Neuronal stem cell (in vitro differentiated cells): ENCODE measurements around the gene GLRX5.

ENCODE experiments used
- DNase-seq: peaks from one replicate; pipeline ENCODE4 v3.0.0-alpha.2; 2013; ENCODE audit warnings: low spot score
- H2AFZ ChIP-seq: one replicate; pipeline ENCODE4 v1.6.1; 2013; ENCODE audit warnings: mild to moderate bottlenecking, low read length, inconsistent platforms
- H2AK5ac ChIP-seq: 2 replicates; pipeline ENCODE4 v1.6.1; 2013; ENCODE audit warnings: low read depth, mild to moderate bottlenecking, inconsistent platforms, low read length, moderate library complexity, mixed read lengths
- H2BK120ac ChIP-seq: 2 replicates; pipeline ENCODE4 v1.6.1; 2013; ENCODE audit warnings: low read depth, mild to moderate bottlenecking, inconsistent platforms, low read length, moderate library complexity, mixed read lengths
- H2BK12ac ChIP-seq: one replicate; pipeline ENCODE4 v1.6.1; 2013; ENCODE audit warnings: low read length, inconsistent platforms
- H2BK15ac ChIP-seq: 2 replicates; pipeline ENCODE4 v1.6.1; 2013; ENCODE audit warnings: mild to moderate bottlenecking, low read length, inconsistent platforms, mixed read lengths
- H2BK5ac ChIP-seq: one replicate; pipeline ENCODE4 v1.6.1; 2013; ENCODE audit warnings: inconsistent platforms, mild to moderate bottlenecking, low read length, moderate library complexity
- H3K14ac ChIP-seq: one replicate; pipeline ENCODE4 v1.6.1; 2013; ENCODE audit warnings: low read length, inconsistent platforms
- H3K18ac ChIP-seq: 2 replicates; pipeline ENCODE4 v1.6.1; 2013; ENCODE audit warnings: low read length, inconsistent platforms
- H3K23ac ChIP-seq: 2 replicates; pipeline ENCODE4 v1.6.1; 2013; ENCODE audit warnings: low read depth, mild to moderate bottlenecking, mixed read lengths, low read length, inconsistent platforms; ENCODE audit not compliant: poor library complexity
- H3K27ac ChIP-seq: replicated peaks from 3 replicates; pipeline ENCODE4 v1.5.1; 2013; ENCODE audit warnings: low read length, inconsistent platforms
- H3K27me3 ChIP-seq, 3 experiments: 2 replicates each; pipeline ENCODE4 v1.6.1; 2013; ENCODE audit warnings: low read length in 3 of 3, mild to moderate bottlenecking in 2 of 3, inconsistent platforms in 1 of 3, low read depth in 1 of 3, mixed read lengths in 1 of 3, moderate library complexity in 1 of 3; ENCODE audit not compliant: control insufficient read depth in 3 of 3, insufficient read depth in 3 of 3
- H3K36me3 ChIP-seq, 2 donors: replicated peaks in 1 of 2; 2 replicates each; pipeline ENCODE4 v1.6.1; 2013; ENCODE audit warnings: low read length in 2 of 2; ENCODE audit not compliant: control insufficient read depth in 2 of 2, insufficient read depth in 2 of 2
- H3K4ac ChIP-seq: 2 replicates; pipeline ENCODE4 v1.6.1; 2013; ENCODE audit warnings: inconsistent platforms, mild to moderate bottlenecking, low read length, moderate library complexity
- H3K4me1 ChIP-seq, 2 donors: 1 replicate in 1 of 2; 2 replicates in 1 of 2; pipeline ENCODE4 v1.6.1; 2013; ENCODE audit warnings: low read length in 2 of 2, low read depth in 1 of 2; ENCODE audit not compliant: control insufficient read depth in 2 of 2, insufficient read depth in 1 of 2
- H3K4me2 ChIP-seq: one replicate; pipeline ENCODE4 v1.6.1; 2013; ENCODE audit warnings: mild to moderate bottlenecking, low read length, inconsistent platforms; ENCODE audit not compliant: insufficient read depth, poor library complexity, severe bottlenecking
- H3K4me3 ChIP-seq, 2 donors: 2 replicates each; pipeline ENCODE4 v1.5.1; 2013; ENCODE audit warnings: low read length in 2 of 2, mild to moderate bottlenecking in 2 of 2, inconsistent platforms in 1 of 2, moderate library complexity in 1 of 2
- H3K79me1 ChIP-seq: one replicate; pipeline ENCODE4 v1.6.1; 2013; ENCODE audit warnings: low read depth, mild to moderate bottlenecking, inconsistent platforms, low read length, moderate library complexity
- H3K9ac ChIP-seq: one replicate; pipeline ENCODE4 v1.6.1; 2013; ENCODE audit warnings: mild to moderate bottlenecking, low read depth, low read length, inconsistent platforms; ENCODE audit not compliant: poor library complexity
- H3K9me3 ChIP-seq, 2 donors: replicated peaks in 1 of 2; 2 replicates each; pipeline versions ENCODE3 to v1.6.1; 2013; ENCODE audit warnings: low read length in 2 of 2, mild to moderate bottlenecking in 2 of 2, inconsistent platforms in 1 of 2, low read depth in 1 of 2, mixed read lengths in 1 of 2, moderate library complexity in 1 of 2; ENCODE audit not compliant: control insufficient read depth in 2 of 2, insufficient read depth in 1 of 2
- H4K8ac ChIP-seq: one replicate; pipeline ENCODE4 v1.6.1; 2013; ENCODE audit warnings: low read depth, mild to moderate bottlenecking, inconsistent platforms, low read length, moderate library complexity
- H4K91ac ChIP-seq: one replicate; pipeline ENCODE4 v1.6.1; 2013; ENCODE audit warnings: low read length, low read depth, mild to moderate bottlenecking, inconsistent platforms; ENCODE audit not compliant: poor library complexity
- WGBS, 2 donors: extraction: QIAGEN DNeasy Blood & Tissue Kit; methylation state at CpG; one replicate each; pipeline ENCODE4 v1.1.7; 2013; ENCODE audit warnings: missing lambda C conversion rate in 2 of 2, mixed read lengths in 1 of 2; ENCODE audit not compliant: insufficient read length in 2 of 2, insufficient replicate concordance in 1 of 2; ENCODE audit errors: extremely low coverage in 2 of 2; 5-methylcytosine and 5-hydroxymethylcytosine counted together

The GLRX5 gene

DNA sequence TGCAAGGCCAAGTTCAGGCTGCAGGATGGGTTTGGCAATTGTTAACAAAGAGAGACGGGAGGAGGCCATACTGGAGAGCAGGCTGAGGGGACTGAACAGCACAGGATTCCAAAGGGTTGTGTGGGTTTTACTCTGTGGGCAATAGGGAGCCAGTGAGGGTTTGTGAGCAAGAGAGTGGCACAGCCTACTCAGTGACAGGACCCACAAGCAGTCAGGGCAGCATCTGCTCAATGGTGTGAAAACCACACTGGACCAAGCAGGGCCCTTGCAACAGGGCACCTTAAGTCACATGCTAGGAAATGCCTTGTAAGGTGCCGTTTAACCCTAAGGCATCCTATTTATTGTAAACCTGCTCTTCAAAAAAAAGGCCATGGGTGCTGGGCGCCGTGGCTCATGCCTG, 40.4 kb upstream of the GLRX5 start:
- H3K36me3 ChIP-seq, result no peaks in the 10 kb centered on the region

DNA sequence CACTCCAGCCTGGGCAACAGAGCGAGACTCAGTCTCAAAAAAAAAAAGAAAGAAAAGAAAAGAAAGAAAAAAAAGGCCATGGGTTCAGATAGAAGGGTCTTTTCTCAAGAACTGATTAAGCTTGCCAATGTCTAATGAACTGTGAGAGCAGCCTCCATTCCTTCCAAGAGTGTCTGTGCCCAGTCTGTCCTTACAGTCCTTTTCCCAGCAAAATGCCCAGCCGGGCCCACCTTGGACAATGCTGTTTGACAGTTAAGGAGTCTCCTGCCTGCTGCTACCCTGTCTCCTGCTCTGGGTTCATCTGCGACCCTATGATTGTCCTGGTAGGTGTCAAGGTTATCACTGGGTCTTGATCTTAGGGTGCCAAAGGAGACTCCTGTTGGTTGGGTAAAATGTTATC, 39.8 kb upstream of the GLRX5 start:
- DNase-seq, result no peak
- no CpG with 5 or more reads among the region's 3 CpGs for WGBS, 2 donors
- Histone ChIP-seq H2BK120ac (no peak overlapping the region), H4K8ac (no peak overlapping the region), H3K4me2 (no peak overlapping the region), H3K4me3 (no peak overlapping the region), H2BK12ac (no peak overlapping the region), H2BK15ac (no peak overlapping the region), H3K27me3 (peaks cover 0 to 7% (median 0%) of the 10 kb centered on the region in 3 experiments), H3K79me1 (no peaks in the 10 kb centered on the region), H3K4me1 (peaks cover 1 to 8% of the 10 kb centered on the region in 2 donors), H3K18ac (no peak overlapping the region), H3K36me3 (no peaks in the 10 kb centered on the region), H2BK5ac (peak overlapping the region; percentile 62), H3K4ac (no peak overlapping the region), H3K14ac (no peak overlapping the region), H3K27ac (no peak overlapping the region), H3K9me3 (peaks cover 0 to 2% of the 10 kb centered on the region in 2 donors), H3K23ac (no peak overlapping the region), H4K91ac (no peak overlapping the region), H3K9ac (no peak overlapping the region), H2AK5ac (peak overlapping the region; percentile 8), H2AFZ (no peak overlapping the region)

More for the DNA sequence above, 40.4 kb upstream of the GLRX5 start:
- Histone ChIP-seq H3K14ac (no peak overlapping the region), H2AFZ (no peak overlapping the region), H3K9me3 (peaks cover 0 to 2% of the 10 kb centered on the region in 2 donors), H3K4ac (no peak overlapping the region), H2BK5ac (no peak overlapping the region), H4K8ac (no peak overlapping the region), H2BK120ac (no peak overlapping the region), H3K4me1 (peaks cover 1 to 8% of the 10 kb centered on the region in 2 donors), H3K4me2 (no peak overlapping the region), H2BK15ac (no peak overlapping the region), H3K23ac (no peak overlapping the region), H3K27ac (no peak overlapping the region), H3K79me1 (no peaks in the 10 kb centered on the region), H4K91ac (no peak overlapping the region), H3K27me3 (peaks cover 0 to 7% (median 0%) of the 10 kb centered on the region in 3 experiments), H3K18ac (no peak overlapping the region), H2BK12ac (no peak overlapping the region), H3K4me3 (no peak overlapping the region), H2AK5ac (no peak overlapping the region), H3K9ac (peak overlapping the region; percentile 9)
- no CpG with 5 or more reads among the region's 4 CpGs for WGBS, 2 donors
- DNase-seq, result no peak

- Histone ChIP-seq H3K18ac (no peak overlapping the region), H3K27ac (no peak overlapping the region), H2AFZ (no peak overlapping the region), H3K27me3 (peaks cover 0 to 6% (median 0%) of the 10 kb centered on the region in 3 experiments), H3K9me3 (peaks cover 0 to 2% of the 10 kb centered on the region in 2 donors), H4K91ac (no peak overlapping the region), H2BK12ac (no peak overlapping the region), H4K8ac (no peak overlapping the region), H3K36me3 (no peaks in the 10 kb centered on the region), H3K23ac (no peak overlapping the region), H3K9ac (no peak overlapping the region), H2AK5ac (peak overlapping the region; percentile 8), H2BK5ac (peak overlapping the region; percentile 62), H3K4me1 (peaks cover 5 to 8% of the 10 kb centered on the region in 2 donors), H3K4ac (no peak overlapping the region), H3K14ac (no peak overlapping the region), H3K4me2 (no peak overlapping the region), H2BK15ac (no peak overlapping the region), H3K79me1 (no peaks in the 10 kb centered on the region), H2BK120ac (no peak overlapping the region), H3K4me3 (no peak overlapping the region)
- DNase-seq, result no peak
- WGBS, 2 donors, result no CpG with 5 or more reads among the region's 8 CpGs
These were observed 39.3 kb upstream of the GLRX5 start for GRCh38 chr14:95495538-95496025.

DNA sequence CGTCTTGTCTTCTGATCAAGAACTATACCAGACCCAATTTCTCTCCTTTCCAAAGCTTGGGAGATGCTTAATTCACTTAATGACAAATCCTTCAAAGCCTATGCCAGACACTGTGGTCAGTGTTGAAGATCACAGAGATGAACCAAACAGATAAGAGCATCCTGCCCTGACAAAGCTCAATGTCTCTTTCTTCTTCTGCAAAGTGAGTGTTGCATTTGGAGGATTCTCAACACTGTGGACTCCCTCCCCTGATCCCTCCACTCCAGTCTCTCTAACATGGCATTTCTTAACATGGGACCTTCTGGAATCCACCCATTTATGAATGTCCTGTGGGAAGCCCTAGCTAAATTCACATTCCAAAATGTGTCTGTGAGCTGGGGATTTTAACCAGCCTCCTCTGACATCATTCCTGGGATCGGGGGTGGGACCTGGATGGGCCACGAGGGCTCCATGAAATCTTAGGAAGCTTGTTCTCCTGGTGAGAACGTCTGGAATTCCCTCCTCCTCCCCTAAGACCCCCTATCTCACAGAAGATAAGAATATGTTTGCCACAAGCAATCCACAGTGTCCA, 38.7 kb upstream of the GLRX5 start:
- Histone ChIP-seq H2AFZ (no peak overlapping the region), H2BK120ac (no peak overlapping the region), H3K14ac (no peak overlapping the region), H2AK5ac (no peak overlapping the region), H2BK5ac (no peak overlapping the region), H3K23ac (no peak overlapping the region), H3K4me2 (no peak overlapping the region), H3K79me1 (no peaks in the 10 kb centered on the region), H3K9me3 (peaks cover 0 to 2% of the 10 kb centered on the region in 2 donors), H2BK12ac (no peak overlapping the region), H2BK15ac (no peak overlapping the region), H3K27me3 (peaks cover 0 to 7% (median 0%) of the 10 kb centered on the region in 3 experiments), H3K4me1 (peaks cover 8 to 9% of the 10 kb centered on the region in 2 donors), H3K4ac (no peak overlapping the region), H3K4me3 (no peak overlapping the region), H3K18ac (no peak overlapping the region), H4K8ac (no peak overlapping the region), H3K9ac (no peak overlapping the region), H3K36me3 (no peaks in the 10 kb centered on the region), H4K91ac (no peak overlapping the region), H3K27ac (no peak overlapping the region)
- no CpG with 5 or more reads among the region's 4 CpGs for WGBS, 2 donors
- no peak for DNase-seq
